ENCODE results near the gene TSC22D2. TPM values are rescaled to one million over a fixed set of nuclear protein-coding genes. Genes with fewer than 3 reads are reported as not detected.

Gene TSC22D2
- total and polyA plus RNA-seq, 10 of the 15 experiments (the other 5 are each of a cell fraction or from before 2014, with no cell fraction given): 7.4 to 19.4 (median 10.9) TPM

- no peak for TF ChIP-seq MTA2 (IDR thresholded peaks at IDR 0.05; ENCODE audit: low read depth)
- no peak for TF ChIP-seq NR2C1 (IDR thresholded peaks at IDR 0.05)
- no peak for TF ChIP-seq SRF (IDR thresholded peaks at IDR 0.05; ENCODE audit: low read depth in 2 of 2, low read length in 2 of 2)
- TF ChIP-seq RELB (IDR thresholded peaks at IDR 0.05; ENCODE audit: low read depth): no peak
- TF ChIP-seq PAX8 (IDR thresholded peaks at IDR 0.05): no peak
- TF ChIP-seq SUZ12 (IDR thresholded peaks at IDR 0.05; ENCODE audit: unreplicated experiment): no peak
- TF ChIP-seq ZBTB11 (CRISPR knock-in tag; IDR thresholded peaks at IDR 0.05): no peak
- TF ChIP-seq SREBF1 (IDR thresholded peaks at IDR 0.05; ENCODE audit: low read length): no peak
- 0 out of 2 replicates have a peak, but pooled peaks have one; percentile 17 for TF ChIP-seq NKRF (conservative IDR thresholded peaks at IDR 0.05)
- TF ChIP-seq NFIC (IDR thresholded peaks at IDR 0.05; ENCODE audit: low read depth, low read length): no peak
- TF ChIP-seq E4F1 (IDR thresholded peaks at IDR 0.05; ENCODE audit: borderline replicate concordance, partially characterized antibody): no peak
- peak; percentile 94 for TF ChIP-seq ZSCAN29 (IDR thresholded peaks at IDR 0.05)
- TF ChIP-seq ETV6 (conservative IDR thresholded peaks at IDR 0.05 in 1 of 2, IDR thresholded peaks at IDR 0.05 in 1 of 2; ENCODE audit: borderline replicate concordance in 1 of 2, low read depth in 1 of 2): no peak
- peak; percentile 52; the same call in 1 of the 2 replicates for TF ChIP-seq RUNX3 (IDR thresholded peaks at IDR 0.05; ENCODE audit: low read length)
- no peak for TF ChIP-seq BCLAF1 (IDR thresholded peaks at IDR 0.05)
- peak; percentile 77 for TF ChIP-seq POLR2A (IDR thresholded peaks at IDR 0.05; ENCODE audit: low read depth, low read length)
Observed at GRCh38 chr3:150409512-150410310, 1.6 kb downstream of the TSC22D2 start (continued).

Measured in GM12878 (cell line).